ENCODE results near the gene ZNF837.
A peak's percentile ranks its signal among the peaks of the same experiment; 100 is the strongest.
"Not testable (repeated sequence)": the region's sequence is repeated elsewhere in the genome, so short reads cannot be mapped to it uniquely, and the experiment has no call there.

Gene ZNF837

DNA sequence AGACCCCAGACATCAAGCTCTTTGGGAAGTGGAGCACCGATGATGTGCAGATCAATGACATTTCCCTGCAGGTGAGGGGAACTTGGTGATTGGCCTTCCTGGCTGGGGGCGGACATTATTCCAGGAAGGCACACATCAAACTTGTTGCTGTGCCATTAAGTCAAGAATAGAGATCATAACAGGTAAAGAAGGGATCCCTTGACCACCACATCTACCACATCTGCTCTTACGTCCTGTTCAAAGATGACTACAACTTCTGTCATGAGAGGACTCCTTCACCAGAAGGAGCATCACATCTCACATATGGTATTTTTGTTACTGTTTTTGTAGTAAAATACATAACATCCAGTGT is 7.3 kb upstream of the ZNF837 start:
- H3K36me3 Mint-ChIP-seq = peaks cover 16% of the 10 kb centered on the region

DNA sequence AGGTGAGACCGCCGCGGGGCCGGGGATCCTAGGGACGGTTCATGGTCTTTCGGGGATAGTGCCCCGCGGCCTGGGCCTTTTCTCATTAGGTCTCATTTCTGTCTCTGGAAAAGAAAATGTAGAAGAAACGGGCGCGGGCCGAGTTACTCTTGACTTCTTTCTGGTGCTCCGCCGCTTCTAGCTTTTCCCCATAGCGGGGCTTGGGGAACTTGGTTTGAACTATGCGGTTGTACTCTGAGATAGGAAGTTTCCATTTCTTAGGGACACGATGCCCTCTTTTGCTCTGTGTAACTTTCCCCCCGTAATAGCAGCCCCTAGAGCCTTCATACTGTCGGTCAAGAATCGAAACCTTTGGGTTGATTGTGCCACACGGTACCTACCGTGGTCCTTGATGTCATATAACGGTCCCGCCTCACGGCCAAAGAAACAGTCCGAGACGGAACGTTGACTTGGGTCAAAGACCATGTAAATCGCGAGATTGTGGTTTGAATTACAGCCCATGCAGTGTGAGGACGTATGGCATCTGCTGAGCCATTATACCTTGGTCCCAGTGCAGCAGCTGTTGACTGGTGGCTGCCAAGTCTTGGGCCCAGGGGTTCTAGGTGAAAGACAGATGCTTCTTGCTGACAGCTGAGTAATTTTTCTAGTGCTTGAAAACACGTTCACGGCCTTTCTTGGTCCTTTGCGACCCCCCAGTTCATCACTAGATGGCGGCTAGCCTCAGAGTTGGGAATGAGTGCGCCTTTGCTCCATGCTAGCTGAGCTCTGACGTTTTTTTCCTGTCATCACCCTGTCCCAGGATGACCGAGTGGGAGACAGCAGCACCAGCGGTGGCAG is 6.7 kb upstream of the ZNF837 start:
- Mint-ChIP-seq H3K36me3 (peaks cover 12% of the 10 kb centered on the region), H3K27me3 (no peaks in the 10 kb centered on the region), H3K4me1 (peaks cover 17% of the 10 kb centered on the region), H3K9me3 (no peaks in the 10 kb centered on the region), H3K4me3 (peak overlapping the region; percentile 92), H3K27ac (peak overlapping the region; percentile 89)
- ATAC-seq (ENCODE audit: low read depth) = no peak
- DNase-seq (ENCODE audit: low spot score in 2 of 2) = no peak

More for the DNA sequence above, 7.3 kb upstream of the ZNF837 start:
- Mint-ChIP-seq H3K4me3 (peak overlapping the region; percentile 92), H3K4me1 (peaks cover 21% of the 10 kb centered on the region), H3K9me3 (no peaks in the 10 kb centered on the region), H3K27ac (peak overlapping the region; percentile 89), H3K27me3 (no peaks in the 10 kb centered on the region)
- DNase-seq (ENCODE audit: low spot score in 2 of 2) (no peak), ATAC-seq (ENCODE audit: low read depth) (no peak)

GRCh38 chr19:58386576-58387337 is 5.9 kb upstream of the ZNF837 start, which contains the start of gene RPS5:
Gene RPS5, plus strand, starts transcription at chr19:58387269. Its CDS starts 869 bp downstream, at chr19:58388138.
- no peaks in the 10 kb centered on the region for H3K9me3 Mint-ChIP-seq
- H3K4me1 Mint-ChIP-seq = peaks cover 21% of the 10 kb centered on the region
- DNase-seq (ENCODE audit: low spot score in 2 of 2) (peak; percentile 79 to 93), ATAC-seq (ENCODE audit: low read depth) (peak; percentile 85)
- peak within 1 kb of the TSS; percentile 89 for H3K27ac Mint-ChIP-seq
- H3K27me3 Mint-ChIP-seq = no peaks in the 10 kb centered on the region
- peaks cover 12% of the 10 kb centered on the region for H3K36me3 Mint-ChIP-seq
- H3K4me3 Mint-ChIP-seq = peak within 1 kb of the TSS; percentile 92

DNA sequence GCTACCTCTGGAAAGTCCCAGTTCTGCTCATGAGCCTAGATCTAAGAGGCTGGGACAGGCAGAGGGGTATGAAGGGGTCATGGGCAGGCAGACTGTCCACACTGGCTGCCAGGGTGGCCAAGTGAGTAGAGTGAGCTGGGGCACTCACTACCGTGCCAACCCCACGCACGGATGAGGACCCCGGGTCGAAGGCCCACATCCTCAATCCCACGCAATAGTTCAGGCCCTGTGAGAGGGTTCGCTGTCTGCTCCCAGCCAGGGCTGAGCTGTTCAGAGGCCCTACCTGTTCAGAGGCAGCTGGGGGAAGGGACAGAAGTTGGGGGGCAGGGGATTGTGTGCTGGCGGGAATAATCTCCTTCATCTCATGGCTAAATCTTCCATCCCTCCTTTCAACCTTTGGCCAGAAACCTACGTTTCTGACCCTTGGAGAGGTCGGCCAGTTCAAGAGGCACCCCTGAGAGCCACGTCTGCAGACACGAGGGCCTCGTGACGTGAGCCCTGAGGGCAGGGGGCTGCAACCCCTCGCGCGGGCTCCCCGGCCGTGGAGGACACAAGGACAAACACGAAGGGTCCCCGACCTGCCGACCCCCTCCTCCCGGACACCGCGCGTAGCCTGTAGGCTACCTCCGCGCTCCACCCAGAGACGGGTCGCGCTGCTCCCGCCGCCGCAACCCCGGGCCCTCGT is 5.2 kb upstream of the ZNF837 start:
- peak overlapping the region; percentile 92 for H3K4me3 Mint-ChIP-seq
- no peaks in the 10 kb centered on the region for H3K27me3 Mint-ChIP-seq
- no peaks in the 10 kb centered on the region for H3K9me3 Mint-ChIP-seq
- H3K4me1 Mint-ChIP-seq = peaks cover 21% of the 10 kb centered on the region
- peaks cover 12% of the 10 kb centered on the region for H3K36me3 Mint-ChIP-seq
- H3K27ac Mint-ChIP-seq = peak overlapping the region; percentile 89
- no peak for DNase-seq (ENCODE audit: low spot score in 2 of 2)
- ATAC-seq (ENCODE audit: low read depth) = no peak

GRCh38 chr19:58385313-58385890 is 4.6 kb upstream of the ZNF837 start:
- H3K4me1 Mint-ChIP-seq = peaks cover 17% of the 10 kb centered on the region
- peak overlapping the region; percentile 92 for H3K4me3 Mint-ChIP-seq

DNA sequence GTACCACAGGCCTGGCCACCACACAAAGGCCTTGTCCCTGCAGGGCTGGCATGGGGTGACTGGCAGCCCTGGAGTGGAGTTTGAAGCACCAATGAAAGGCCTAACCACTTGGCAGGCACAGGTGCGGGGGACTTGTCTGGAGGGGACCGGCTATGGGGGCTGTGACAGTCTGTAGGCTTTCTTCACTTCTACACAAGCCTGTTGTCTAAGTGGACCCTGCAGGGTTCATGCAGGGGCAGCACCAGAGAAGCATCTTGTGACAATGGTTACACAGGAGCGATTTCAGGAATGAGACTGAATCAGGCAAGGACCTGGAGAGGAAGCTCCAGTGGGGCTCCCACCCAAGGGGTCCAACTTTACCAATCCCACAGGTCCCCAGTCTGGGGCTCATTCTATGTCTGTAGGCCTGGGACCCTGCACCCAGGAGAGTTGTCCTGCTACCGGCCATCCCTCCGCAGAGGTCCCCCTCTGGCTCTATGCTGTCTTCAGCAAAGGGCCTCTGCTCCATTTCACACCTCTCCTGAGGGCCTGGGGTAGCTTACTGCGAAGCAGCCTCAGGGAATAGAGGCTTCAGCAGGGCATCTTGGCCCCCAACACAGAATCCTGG is 2.3 kb upstream of the ZNF837 start:
- H3K4me1 Mint-ChIP-seq = peaks cover 32% of the 10 kb centered on the region

More at GRCh38 chr19:58385313-58385890, 4.6 kb upstream of the ZNF837 start:
- Mint-ChIP-seq H3K27ac (peak overlapping the region; percentile 89), H3K27me3 (no peaks in the 10 kb centered on the region), H3K36me3 (peaks cover 7% of the 10 kb centered on the region), H3K9me3 (no peaks in the 10 kb centered on the region)
- ATAC-seq (ENCODE audit: low read depth) (no peak), DNase-seq (ENCODE audit: low spot score in 2 of 2) (no peak)

DNA sequence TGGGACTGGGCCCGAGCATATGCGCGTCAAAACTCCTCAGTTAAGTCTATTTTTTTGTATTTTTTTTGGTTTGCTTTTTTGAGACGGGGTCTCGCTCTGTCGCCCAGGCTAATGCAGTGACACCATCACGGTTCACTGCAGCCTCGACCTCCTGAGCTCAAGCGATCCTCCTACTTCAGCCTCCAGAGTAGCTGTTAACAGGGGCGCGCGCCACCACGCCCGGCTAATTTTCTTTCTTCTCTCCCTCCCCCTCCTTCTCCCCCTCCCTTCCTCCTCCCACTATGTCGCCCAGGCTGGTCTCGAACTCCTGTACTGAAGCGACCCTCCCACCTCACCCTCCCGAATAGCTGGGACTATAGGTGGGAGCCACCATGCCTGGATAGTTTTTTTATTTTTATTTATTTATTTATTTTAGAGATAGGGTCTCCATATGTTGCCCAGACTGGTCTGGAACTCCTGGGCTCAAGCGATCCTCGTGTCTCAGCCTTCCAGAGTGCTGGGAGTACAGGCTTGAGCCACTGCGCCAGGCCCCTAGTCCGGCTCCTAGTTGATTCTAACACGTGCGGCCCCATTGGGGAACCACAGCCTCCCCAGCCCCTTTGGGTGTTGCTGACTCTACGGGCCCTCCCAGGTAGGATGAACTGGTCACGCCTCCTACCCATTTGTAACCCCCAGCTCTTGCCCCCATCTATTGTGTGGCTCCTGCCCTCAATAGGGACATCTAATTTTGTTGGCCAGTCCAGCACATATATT is 806 bp upstream of the ZNF837 start:
- Mint-ChIP-seq H3K4me1 (peaks cover 29% of the 10 kb centered on the region), H3K27me3 (no peaks in the 10 kb centered on the region), H3K4me3 (peak overlapping the region; percentile 87), H3K9me3 (no peaks in the 10 kb centered on the region), H3K36me3 (no peaks in the 10 kb centered on the region), H3K27ac (peak overlapping the region; percentile 92)
- ATAC-seq (ENCODE audit: low read depth) (no peak), DNase-seq (ENCODE audit: low spot score in 2 of 2) (no peak)

More for the DNA sequence above, 2.3 kb upstream of the ZNF837 start:
- Mint-ChIP-seq H3K9me3 (no peaks in the 10 kb centered on the region), H3K27me3 (no peaks in the 10 kb centered on the region), H3K36me3 (peaks cover 2% of the 10 kb centered on the region), H3K4me3 (peak overlapping the region; percentile 53), H3K27ac (peak overlapping the region; percentile 92)
- ATAC-seq (ENCODE audit: low read depth) = no peak
- DNase-seq (ENCODE audit: low spot score in 2 of 2) = no peak

GRCh38 chr19:58380037-58380661 is 681 bp downstream of the ZNF837 start:
- no peak for DNase-seq (ENCODE audit: low spot score in 2 of 2)
- Mint-ChIP-seq H3K4me3 (peak overlapping the region; percentile 87), H3K27ac (peak overlapping the region; percentile 92), H3K36me3 (no peaks in the 10 kb centered on the region), H3K27me3 (no peaks in the 10 kb centered on the region), H3K4me1 (peaks cover 21% of the 10 kb centered on the region), H3K9me3 (no peaks in the 10 kb centered on the region)
- ATAC-seq (ENCODE audit: low read depth) = no peak

DNA sequence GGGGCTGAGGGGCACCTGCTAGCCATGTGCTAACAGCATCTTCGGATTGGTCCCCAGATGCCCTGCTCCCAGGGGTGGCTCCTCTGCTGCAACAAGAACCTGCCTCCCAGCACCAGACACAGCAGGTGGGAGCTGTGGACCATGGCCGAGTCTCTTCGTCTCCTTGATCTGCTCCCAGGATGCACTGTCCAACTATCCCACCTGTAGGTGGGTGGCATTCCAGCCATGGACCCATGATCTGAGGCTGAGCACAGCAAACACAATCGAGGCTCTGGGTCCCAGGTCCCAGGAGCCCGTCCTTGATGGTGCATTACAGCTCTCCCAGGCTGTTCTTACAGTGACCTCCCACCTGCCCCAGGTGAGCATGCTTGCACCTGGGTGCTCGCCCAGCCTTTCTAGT is 1.6 kb downstream of the ZNF837 start:
- no peak for DNase-seq (ENCODE audit: low spot score in 2 of 2)
- H3K27ac Mint-ChIP-seq = peak overlapping the region; percentile 92
- H3K27me3 Mint-ChIP-seq = no peaks in the 10 kb centered on the region
- H3K36me3 Mint-ChIP-seq = no peaks in the 10 kb centered on the region
- peaks cover 21% of the 10 kb centered on the region for H3K4me1 Mint-ChIP-seq
- peak overlapping the region; percentile 87 for H3K4me3 Mint-ChIP-seq
- no peak for ATAC-seq (ENCODE audit: low read depth)
- no peaks in the 10 kb centered on the region for H3K9me3 Mint-ChIP-seq

GRCh38 chr19:58376724-58377123 is 4.1 kb downstream of the ZNF837 start:
- peaks cover 17% of the 10 kb centered on the region for H3K4me1 Mint-ChIP-seq
- not testable (repeated sequence) for DNase-seq (ENCODE audit: low spot score in 2 of 2); H3K9me3 Mint-ChIP-seq; H3K27ac Mint-ChIP-seq; ATAC-seq (ENCODE audit: low read depth); H3K27me3 Mint-ChIP-seq; H3K36me3 Mint-ChIP-seq; H3K4me3 Mint-ChIP-seq

GRCh38 chr19:58374200-58374599 is 6.6 kb downstream of the ZNF837 start:
- Mint-ChIP-seq H3K4me1 (peaks cover 5% of the 10 kb centered on the region), H3K4me3 (no peak overlapping the region), H3K36me3 (peaks cover 3% of the 10 kb centered on the region), H3K27me3 (no peaks in the 10 kb centered on the region), H3K27ac (no peak overlapping the region), H3K9me3 (no peaks in the 10 kb centered on the region)
- no peak for ATAC-seq (ENCODE audit: low read depth)
- no peak for DNase-seq (ENCODE audit: low spot score in 2 of 2)

GRCh38 chr19:58372311-58373133 is 8.3 kb downstream of the ZNF837 start:
- peaks cover 3% of the 10 kb centered on the region for H3K36me3 Mint-ChIP-seq
- no peak for DNase-seq (ENCODE audit: low spot score in 2 of 2)
- no peaks in the 10 kb centered on the region for H3K27me3 Mint-ChIP-seq
- no peak overlapping the region for H3K4me3 Mint-ChIP-seq
- no peaks in the 10 kb centered on the region for H3K4me1 Mint-ChIP-seq
- H3K27ac Mint-ChIP-seq = no peak overlapping the region
- no peaks in the 10 kb centered on the region for H3K9me3 Mint-ChIP-seq
- no peak for ATAC-seq (ENCODE audit: low read depth)
